Measurements from ENCODE around the gene CFAP97.
"Not testable (repeated sequence)": the region's sequence is repeated elsewhere in the genome, so short reads cannot be mapped to it uniquely, and the experiment has no call there.

The CFAP97 gene

GRCh38 chr4:185203486-185204237 lies at the start of gene CFAP97:
Gene CFAP97, minus strand, starts transcription at chr4:185204000. Its CDS starts 12,804 bp downstream, at chr4:185191196.
- H3K4me3 ChIP-seq (ENCODE audit: low read length), result peak within 1 kb of the TSS; percentile 72
- TF ChIP-seq ZNF274 (IDR thresholded peaks at IDR 0.05; ENCODE audit: low read depth, low read length), result no peak

GRCh38 chr4:185249105-185249504 lies 45.3 kb upstream of the CFAP97 start:
- H3K4me3 ChIP-seq (ENCODE audit: low read length), result no peak overlapping the region

GRCh38 chr4:185248393-185249039 lies 44.7 kb upstream of the CFAP97 start:
- no peak overlapping the region for H3K4me3 ChIP-seq (ENCODE audit: low read length)
- no peak for TF ChIP-seq ZNF274 (IDR thresholded peaks at IDR 0.05; ENCODE audit: low read depth, low read length)

More at GRCh38 chr4:185249105-185249504, 45.3 kb upstream of the CFAP97 start:
- TF ChIP-seq ZNF274 (IDR thresholded peaks at IDR 0.05; ENCODE audit: low read depth, low read length), result no peak

- no peak for TF ChIP-seq ZNF274 (IDR thresholded peaks at IDR 0.05; ENCODE audit: low read depth, low read length)
- no peak overlapping the region for H3K4me3 ChIP-seq (ENCODE audit: low read length)
These were observed 43.4 kb upstream of the CFAP97 start for GRCh38 chr4:185247151-185247550.

GRCh38 chr4:185246453-185246852 lies 42.7 kb upstream of the CFAP97 start:
- no peak overlapping the region for H3K4me3 ChIP-seq (ENCODE audit: low read length)
- no peak for TF ChIP-seq ZNF274 (IDR thresholded peaks at IDR 0.05; ENCODE audit: low read depth, low read length)

GRCh38 chr4:185244763-185245162 lies 41.0 kb upstream of the CFAP97 start:
- no peak overlapping the region for H3K4me3 ChIP-seq (ENCODE audit: low read length)
- no peak for TF ChIP-seq ZNF274 (IDR thresholded peaks at IDR 0.05; ENCODE audit: low read depth, low read length)

GRCh38 chr4:185243879-185244278 lies 40.1 kb upstream of the CFAP97 start:
- H3K4me3 ChIP-seq (ENCODE audit: low read length), result no peak overlapping the region
- TF ChIP-seq ZNF274 (IDR thresholded peaks at IDR 0.05; ENCODE audit: low read depth, low read length), result no peak

GRCh38 chr4:185242749-185243533 lies 39.1 kb upstream of the CFAP97 start:
- no peak for TF ChIP-seq ZNF274 (IDR thresholded peaks at IDR 0.05; ENCODE audit: low read depth, low read length)
- H3K4me3 ChIP-seq (ENCODE audit: low read length), result no peak overlapping the region

GRCh38 chr4:185240486-185240885 lies 36.7 kb upstream of the CFAP97 start:
- H3K4me3 ChIP-seq (ENCODE audit: low read length), result not testable (repeated sequence)

GRCh38 chr4:185238750-185239149 lies 35.0 kb upstream of the CFAP97 start:
- no peak for TF ChIP-seq ZNF274 (IDR thresholded peaks at IDR 0.05; ENCODE audit: low read depth, low read length)
- H3K4me3 ChIP-seq (ENCODE audit: low read length), result no peak overlapping the region

- no peak for TF ChIP-seq ZNF274 (IDR thresholded peaks at IDR 0.05; ENCODE audit: low read depth, low read length)
- H3K4me3 ChIP-seq (ENCODE audit: low read length), result no peak overlapping the region
These were observed 34.4 kb upstream of the CFAP97 start for GRCh38 chr4:185238215-185238681.

- no peak for TF ChIP-seq ZNF274 (IDR thresholded peaks at IDR 0.05; ENCODE audit: low read depth, low read length)
- H3K4me3 ChIP-seq (ENCODE audit: low read length), result no peak overlapping the region
These were observed 33.4 kb upstream of the CFAP97 start for GRCh38 chr4:185237175-185237574.

GRCh38 chr4:185235843-185236503 lies 32.2 kb upstream of the CFAP97 start:
- TF ChIP-seq ZNF274 (IDR thresholded peaks at IDR 0.05; ENCODE audit: low read depth, low read length), result no peak
- no peak overlapping the region for H3K4me3 ChIP-seq (ENCODE audit: low read length)

Data from GM08714 (cell line).